Endodermal cell (in vitro differentiated cells): ENCODE results near the gene ZFP69B. TPM values are rescaled to one million over a fixed set of nuclear protein-coding genes. Genes with fewer than 3 reads are reported as not detected.
A peak's percentile ranks its signal among the peaks of the same experiment; 100 is the strongest.

Source experiments
- DNase-seq: peaks from one replicate; pipeline ENCODE4 v3.0.0-alpha.2; 2017
- H3K27ac ChIP-seq: 2 replicates; pipeline ENCODE4 v1.5.1; 2013; ENCODE audit warnings: mild to moderate bottlenecking, low read depth, low read length, moderate library complexity
- H3K27me3 ChIP-seq: 2 replicates; pipeline ENCODE4 v1.6.1; 2013; ENCODE audit warnings: mild to moderate bottlenecking, low read length, moderate library complexity; ENCODE audit not compliant: insufficient read depth, control insufficient read depth, poor library complexity, severe bottlenecking
- H3K36me3 ChIP-seq: 2 replicates; pipeline ENCODE4 v1.7.0; 2013; ENCODE audit warnings: mild to moderate bottlenecking, low read length, moderate library complexity; ENCODE audit not compliant: control insufficient read depth, insufficient read depth
- H3K4me1 ChIP-seq: one replicate; pipeline ENCODE4 v1.7.0; 2013; ENCODE audit warnings: low read length; ENCODE audit not compliant: control insufficient read depth, insufficient read depth
- H3K4me3 ChIP-seq: 2 replicates; pipeline ENCODE4 v1.5.1; 2013; ENCODE audit warnings: mild to moderate bottlenecking, low read length, moderate library complexity
- H3K9ac ChIP-seq: 2 replicates; pipeline ENCODE4 v1.6.1; 2013; ENCODE audit warnings: mild to moderate bottlenecking, low read length, moderate library complexity; ENCODE audit not compliant: poor library complexity, severe bottlenecking; ENCODE audit errors: extremely low read depth
- H3K9me3 ChIP-seq: 2 replicates; pipeline ENCODE4 v1.6.1; 2013; ENCODE audit warnings: mild to moderate bottlenecking, low read length, moderate library complexity; ENCODE audit not compliant: control insufficient read depth
- H3K27ac Mint-ChIP-seq: 2 replicates; pipeline ENCODE4 v1.8.0; 2020; ENCODE audit warnings: mixed read lengths
- H3K27me3 Mint-ChIP-seq: 2 replicates; pipeline ENCODE4 v1.8.0; 2021; ENCODE audit warnings: mild to moderate bottlenecking, mixed read lengths; ENCODE audit not compliant: insufficient read depth
- H3K36me3 Mint-ChIP-seq: 2 replicates; pipeline ENCODE4 v1.8.0; 2020; ENCODE audit warnings: low read depth, mixed read lengths
- H3K4me1 Mint-ChIP-seq: 2 replicates; pipeline ENCODE4 v1.8.0; 2020; ENCODE audit warnings: mixed read lengths
- H3K4me3 Mint-ChIP-seq: 2 replicates; pipeline ENCODE4 v1.8.0; 2020; ENCODE audit warnings: mild to moderate bottlenecking, moderate library complexity, mixed read lengths
- H3K9me3 Mint-ChIP-seq: 2 replicates; pipeline ENCODE4 v1.8.0; 2020; ENCODE audit warnings: mild to moderate bottlenecking, mixed read lengths
- WGBS, 2 experiments: methylation state at CpG; one replicate each; pipeline versions ENCODE4 v1.1.5 to v1.1.7; 2013; ENCODE audit warnings: missing lambda C conversion rate in 2 of 2, mixed read lengths in 1 of 2; ENCODE audit not compliant: insufficient coverage in 1 of 2, insufficient read length in 1 of 2; 5-methylcytosine and 5-hydroxymethylcytosine counted together
- total RNA-seq, 2 donors: library from RNA; stranded (reverse); fragmentation: NEBNext Ultra II Directional in 1 of 2; extraction: Animal tissue kit (Norgen Biotek cat#: 25700) in 1 of 2; gene quantifications; 2 replicates in 1 of 2; 3 replicates in 1 of 2; pipeline ENCODE4 v1.2.1, GENCODE V29; 2021
- TF ChIP-seq, protein P1 (sequence below): fragments of 200-600 bp; sonication (generic); conservative IDR thresholded peaks from 2 replicates; pipeline ENCODE4 v1.5.0; 2021; ENCODE audit warnings: antibody characterized with exemption, mild to moderate bottlenecking

The ZFP69B gene
- total RNA-seq, 2 donors from 2014 or later: 7.7 to 10.3 TPM

DNA sequence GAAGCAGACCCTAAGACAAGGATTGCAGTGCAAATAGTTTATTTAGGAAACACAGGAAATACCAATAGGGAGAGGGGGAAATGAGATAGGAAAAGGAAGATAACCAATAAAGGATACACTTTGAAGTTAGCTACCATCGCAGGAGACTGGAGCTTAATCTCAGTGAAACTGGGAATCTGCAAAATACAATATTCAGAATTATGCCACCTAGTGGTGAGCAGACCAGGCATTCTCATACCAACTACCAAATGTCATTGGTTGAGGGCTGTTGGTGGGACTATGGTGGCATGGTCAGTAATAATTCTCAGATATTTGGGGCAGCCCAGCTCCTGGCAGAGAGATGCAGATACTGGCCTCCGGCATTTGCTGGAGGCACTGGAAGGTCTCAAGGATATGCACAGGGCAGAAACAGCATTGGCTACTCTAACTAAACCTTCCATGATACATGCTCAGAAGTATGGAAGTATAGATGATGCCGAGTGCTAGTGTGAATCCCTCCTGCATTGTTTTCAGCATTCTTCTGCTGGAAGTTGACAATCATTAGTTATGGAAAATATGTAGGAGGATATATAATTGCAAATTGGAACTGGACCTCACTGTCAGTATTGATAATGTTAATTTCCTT lies 11.8 kb upstream of the ZFP69B start:
- no peaks in the 10 kb centered on the region for H3K36me3 ChIP-seq
- no peaks in the 10 kb centered on the region for H3K4me1 Mint-ChIP-seq
- H3K27ac Mint-ChIP-seq: no peak overlapping the region
- H3K27me3 ChIP-seq: no peaks in the 10 kb centered on the region
- no peaks in the 10 kb centered on the region for H3K9me3 ChIP-seq
- no peak overlapping the region for H3K27ac ChIP-seq
- H3K36me3 Mint-ChIP-seq: no peaks in the 10 kb centered on the region
- H3K9ac ChIP-seq: no peak overlapping the region
- H3K4me3 ChIP-seq: no peak overlapping the region
- peak; percentile 56 for DNase-seq
- H3K27me3 Mint-ChIP-seq: no peaks in the 10 kb centered on the region
- TF ChIP-seq, protein P1, sequence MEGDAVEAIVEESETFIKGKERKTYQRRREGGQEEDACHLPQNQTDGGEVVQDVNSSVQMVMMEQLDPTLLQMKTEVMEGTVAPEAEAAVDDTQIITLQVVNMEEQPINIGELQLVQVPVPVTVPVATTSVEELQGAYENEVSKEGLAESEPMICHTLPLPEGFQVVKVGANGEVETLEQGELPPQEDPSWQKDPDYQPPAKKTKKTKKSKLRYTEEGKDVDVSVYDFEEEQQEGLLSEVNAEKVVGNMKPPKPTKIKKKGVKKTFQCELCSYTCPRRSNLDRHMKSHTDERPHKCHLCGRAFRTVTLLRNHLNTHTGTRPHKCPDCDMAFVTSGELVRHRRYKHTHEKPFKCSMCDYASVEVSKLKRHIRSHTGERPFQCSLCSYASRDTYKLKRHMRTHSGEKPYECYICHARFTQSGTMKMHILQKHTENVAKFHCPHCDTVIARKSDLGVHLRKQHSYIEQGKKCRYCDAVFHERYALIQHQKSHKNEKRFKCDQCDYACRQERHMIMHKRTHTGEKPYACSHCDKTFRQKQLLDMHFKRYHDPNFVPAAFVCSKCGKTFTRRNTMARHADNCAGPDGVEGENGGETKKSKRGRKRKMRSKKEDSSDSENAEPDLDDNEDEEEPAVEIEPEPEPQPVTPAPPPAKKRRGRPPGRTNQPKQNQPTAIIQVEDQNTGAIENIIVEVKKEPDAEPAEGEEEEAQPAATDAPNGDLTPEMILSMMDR: peak; percentile 85
- no peaks in the 10 kb centered on the region for H3K9me3 Mint-ChIP-seq
- no peaks in the 10 kb centered on the region for H3K4me1 ChIP-seq
- no peak overlapping the region for H3K4me3 Mint-ChIP-seq
- WGBS, 2 experiments: 83 to 91% methylated on average over 2 to 3 of the region's 3 CpGs

DNA sequence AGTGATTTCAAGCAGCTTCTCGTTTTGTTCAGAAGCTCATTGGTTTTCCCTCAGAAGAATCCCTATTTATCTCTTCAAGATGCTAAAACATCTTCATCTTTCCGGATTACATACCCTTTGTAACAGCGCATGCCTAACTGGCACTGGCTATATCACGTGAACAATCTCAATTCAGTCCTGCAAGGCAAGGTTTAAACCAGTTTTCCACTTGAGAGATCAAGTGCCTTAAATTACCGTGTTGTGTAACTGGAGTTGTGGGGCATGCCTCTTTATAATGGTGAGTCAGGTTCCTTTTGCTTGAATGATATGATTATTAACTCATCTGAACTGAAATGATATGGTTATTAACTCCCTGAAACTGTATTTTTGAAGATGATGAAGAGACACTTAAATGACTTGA lies 11.0 kb upstream of the ZFP69B start:
- Mint-ChIP-seq H3K4me3 (no peak overlapping the region), H3K27ac (no peak overlapping the region), H3K36me3 (no peaks in the 10 kb centered on the region), H3K9me3 (no peaks in the 10 kb centered on the region), H3K4me1 (no peaks in the 10 kb centered on the region), H3K27me3 (no peaks in the 10 kb centered on the region)
- no peaks in the 10 kb centered on the region for H3K36me3 ChIP-seq
- no peak overlapping the region for H3K9ac ChIP-seq
- no peaks in the 10 kb centered on the region for H3K27me3 ChIP-seq
- WGBS, 2 experiments: 90 to 91% methylated on average over 3 to 5 of the region's 5 CpGs
- H3K4me1 ChIP-seq: no peaks in the 10 kb centered on the region
- TF ChIP-seq, protein P1: no peak
- H3K9me3 ChIP-seq: no peaks in the 10 kb centered on the region
- no peak for DNase-seq
- H3K4me3 ChIP-seq: no peak overlapping the region
- H3K27ac ChIP-seq: no peak overlapping the region

DNA sequence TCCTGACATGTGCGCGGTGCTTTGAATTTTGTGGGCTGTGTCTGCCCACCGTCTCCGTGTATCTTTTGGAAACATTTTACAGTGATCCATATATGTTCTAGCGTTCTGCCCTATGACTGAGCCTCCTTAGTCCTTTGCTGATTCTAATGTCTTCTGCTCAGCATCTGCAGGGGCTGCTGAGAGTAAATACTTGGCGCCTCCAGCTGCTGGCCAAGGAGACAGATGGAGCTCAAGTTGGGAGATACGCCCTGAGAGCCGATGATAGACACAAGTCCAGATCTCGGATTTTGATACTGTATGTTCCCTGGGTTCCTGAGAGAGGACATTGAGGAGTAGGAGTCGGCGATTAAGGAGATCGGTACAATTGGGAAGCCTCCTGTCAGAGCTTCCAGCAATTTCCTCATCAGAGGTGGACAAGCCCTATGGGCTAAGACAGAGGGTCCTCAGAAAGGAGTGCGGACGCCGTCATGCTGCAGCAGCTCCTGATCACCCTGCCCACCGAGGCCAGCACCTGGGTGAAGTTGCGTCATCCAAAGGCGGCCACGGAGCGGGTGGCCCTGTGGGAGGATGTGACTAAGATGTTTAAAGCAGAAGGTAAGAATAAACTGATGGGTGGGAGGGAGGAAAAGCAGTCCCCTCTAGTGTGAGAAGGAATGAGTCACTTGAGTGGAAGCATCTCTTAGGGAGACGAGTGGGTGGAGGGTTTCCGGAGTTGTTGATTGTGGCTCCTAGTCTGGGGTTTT lies 390 bp downstream of the ZFP69B start:
- H3K36me3 Mint-ChIP-seq: peaks cover 42% of the 10 kb centered on the region
- DNase-seq: peak; percentile 73

More for the DNA sequence above, 390 bp downstream of the ZFP69B start:
- Histone ChIP-seq H3K9ac (peak overlapping the region; percentile 50), H3K4me3 (peak overlapping the region; percentile 83), H3K36me3 (peaks cover 22% of the 10 kb centered on the region), H3K9me3 (peaks cover 46% of the 10 kb centered on the region), H3K27me3 (no peaks in the 10 kb centered on the region), H3K4me1 (no peaks in the 10 kb centered on the region), H3K27ac (peak overlapping the region; percentile 92)
- Mint-ChIP-seq H3K4me3 (peak overlapping the region; percentile 72), H3K27me3 (no peaks in the 10 kb centered on the region), H3K9me3 (peaks cover 45% of the 10 kb centered on the region), H3K27ac (peak overlapping the region; percentile 91), H3K4me1 (peaks cover 14% of the 10 kb centered on the region)
- TF ChIP-seq, protein P1: no peak
- 18 to 20% methylated on average over 13 to 22 of the region's 22 CpGs for WGBS, 2 experiments
